Measurements from ENCODE around the gene LPAR1.

Gene LPAR1

DNA sequence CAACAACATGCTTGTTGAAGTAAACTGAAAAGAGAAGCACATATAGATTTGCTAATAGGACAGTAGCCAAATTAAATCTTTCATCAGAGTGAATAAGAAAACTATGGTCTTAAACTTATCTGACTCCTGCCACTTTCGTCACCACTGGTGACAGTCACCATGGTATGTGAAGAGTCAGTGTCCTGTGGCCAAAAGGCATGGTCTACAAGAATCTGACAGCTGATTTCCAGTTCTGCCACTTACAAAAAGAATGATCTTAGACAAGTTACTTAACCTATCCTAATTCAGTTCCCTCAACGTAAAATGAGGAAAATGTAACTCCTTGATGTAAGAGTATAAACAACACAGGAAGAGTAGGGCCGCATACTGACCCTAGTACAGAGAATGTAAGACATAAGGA is 102.0 kb downstream of the LPAR1 start:
- Mint-ChIP-seq H3K27ac (no peak overlapping the region), H3K9me3 (peaks cover 0 to 8% of the 10 kb centered on the region in 2 donors), H3K4me1 (no peaks in the 10 kb centered on the region), H3K4me3 (no peak overlapping the region), H3K27me3 (no peaks in the 10 kb centered on the region)
- DNase-seq (no peak), ATAC-seq (no peak)

DNA sequence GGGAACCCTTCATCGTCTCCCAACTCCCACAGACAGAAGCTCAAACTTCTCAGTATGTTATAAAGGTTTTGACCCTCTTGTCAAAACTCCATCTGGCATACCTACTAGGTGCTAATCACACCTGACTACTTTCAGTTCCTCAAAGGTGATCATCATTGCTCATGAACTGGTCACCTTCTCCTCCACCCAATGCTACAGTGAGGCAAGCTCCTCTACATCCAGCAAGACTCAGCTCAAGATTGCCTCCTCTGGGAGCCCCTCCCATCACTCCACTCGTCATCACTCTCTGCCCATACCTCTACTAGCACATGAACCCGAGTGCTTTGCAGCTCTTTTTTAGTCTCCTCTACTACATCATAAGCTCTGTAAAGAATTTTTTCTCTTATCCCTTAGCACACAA is 102.4 kb downstream of the LPAR1 start:
- Mint-ChIP-seq H3K4me1 (no peaks in the 10 kb centered on the region), H3K27ac (no peak overlapping the region), H3K27me3 (no peaks in the 10 kb centered on the region), H3K4me3 (no peak overlapping the region), H3K9me3 (peaks cover 0 to 8% of the 10 kb centered on the region in 2 donors)
- DNase-seq (no peak), ATAC-seq (no peak)

DNA sequence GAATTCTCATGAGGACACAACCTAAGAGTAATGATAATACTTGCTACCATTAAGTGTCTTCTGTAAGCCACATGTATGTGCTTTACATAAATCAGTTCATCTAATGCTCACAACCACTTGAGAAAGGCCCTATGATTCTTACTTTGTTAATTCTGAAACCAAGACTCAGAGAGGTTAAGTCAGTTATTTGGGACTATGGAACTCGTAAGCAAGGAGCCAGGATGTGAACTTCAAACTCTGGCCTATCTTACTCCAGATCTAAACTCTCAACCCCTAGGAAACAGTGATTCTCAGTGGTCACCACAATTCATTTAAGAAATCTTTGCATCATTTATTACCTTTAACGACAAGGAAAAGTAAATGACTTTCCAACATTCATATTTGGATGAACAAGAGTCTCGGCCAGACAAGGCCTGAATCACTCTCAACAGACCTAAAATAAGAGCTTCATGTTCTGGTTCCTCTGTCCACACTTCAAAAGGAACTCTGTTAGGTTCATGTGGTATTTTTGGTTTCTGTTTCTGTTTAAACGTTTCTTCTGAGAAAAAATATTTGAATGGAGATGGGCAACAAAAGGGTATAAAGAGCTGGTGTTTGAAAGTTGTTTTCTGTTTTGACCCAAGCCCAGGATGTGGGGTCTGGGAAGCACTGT is 104.8 kb downstream of the LPAR1 start:
- Mint-ChIP-seq H3K9me3 (no peaks in the 10 kb centered on the region), H3K4me3 (no peak overlapping the region), H3K4me1 (no peaks in the 10 kb centered on the region), H3K27me3 (no peaks in the 10 kb centered on the region), H3K27ac (peak overlapping the region in 1 of 2 donors; percentile 59)
- ATAC-seq, result no peak
- no peak for DNase-seq

DNA sequence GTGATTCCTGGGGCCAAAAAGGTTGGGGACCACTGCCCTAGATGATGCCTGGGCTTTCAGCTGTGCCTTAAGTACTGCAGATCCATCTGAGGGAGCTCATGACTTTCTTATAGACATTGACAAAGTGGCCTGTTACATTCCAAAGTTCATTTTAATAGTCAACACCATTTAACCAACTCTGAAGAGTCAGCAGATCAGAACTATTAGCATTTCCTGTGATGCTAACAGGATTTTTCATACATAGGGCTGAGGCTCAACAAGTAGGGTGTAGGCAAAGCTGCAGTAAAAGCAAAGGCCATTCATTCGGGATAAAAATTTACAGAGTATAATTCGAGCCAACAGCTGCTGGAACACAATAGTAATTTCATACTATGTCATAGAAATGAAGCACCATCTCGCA is 105.4 kb downstream of the LPAR1 start:
- no peaks in the 10 kb centered on the region for H3K9me3 Mint-ChIP-seq
- DNase-seq, result no peak
- ATAC-seq, result no peak
- no peak overlapping the region for H3K4me3 Mint-ChIP-seq
- no peak overlapping the region for H3K27ac Mint-ChIP-seq
- H3K27me3 Mint-ChIP-seq, result no peaks in the 10 kb centered on the region
- H3K4me1 Mint-ChIP-seq, result no peaks in the 10 kb centered on the region

DNA sequence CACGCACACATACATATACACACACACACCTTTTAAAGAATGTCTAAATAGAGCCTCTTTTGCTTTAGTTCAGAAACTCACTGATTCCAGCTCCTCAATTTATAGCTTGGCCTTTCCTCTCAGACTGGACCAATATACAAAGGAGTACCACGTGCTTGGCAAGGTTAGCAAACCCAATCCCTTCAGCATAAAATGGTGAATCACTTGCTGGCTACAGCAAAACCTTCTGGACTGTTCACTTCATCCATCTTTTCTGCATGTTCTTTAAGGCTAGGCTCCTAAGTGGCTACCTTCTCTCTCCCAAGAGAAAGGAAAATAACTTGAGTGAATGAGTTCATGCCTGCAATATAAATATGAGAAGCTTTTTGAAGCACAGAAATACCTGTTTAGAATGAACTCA is 109.7 kb downstream of the LPAR1 start:
- no peaks in the 10 kb centered on the region for H3K27me3 Mint-ChIP-seq
- H3K9me3 Mint-ChIP-seq, result no peaks in the 10 kb centered on the region

DNA sequence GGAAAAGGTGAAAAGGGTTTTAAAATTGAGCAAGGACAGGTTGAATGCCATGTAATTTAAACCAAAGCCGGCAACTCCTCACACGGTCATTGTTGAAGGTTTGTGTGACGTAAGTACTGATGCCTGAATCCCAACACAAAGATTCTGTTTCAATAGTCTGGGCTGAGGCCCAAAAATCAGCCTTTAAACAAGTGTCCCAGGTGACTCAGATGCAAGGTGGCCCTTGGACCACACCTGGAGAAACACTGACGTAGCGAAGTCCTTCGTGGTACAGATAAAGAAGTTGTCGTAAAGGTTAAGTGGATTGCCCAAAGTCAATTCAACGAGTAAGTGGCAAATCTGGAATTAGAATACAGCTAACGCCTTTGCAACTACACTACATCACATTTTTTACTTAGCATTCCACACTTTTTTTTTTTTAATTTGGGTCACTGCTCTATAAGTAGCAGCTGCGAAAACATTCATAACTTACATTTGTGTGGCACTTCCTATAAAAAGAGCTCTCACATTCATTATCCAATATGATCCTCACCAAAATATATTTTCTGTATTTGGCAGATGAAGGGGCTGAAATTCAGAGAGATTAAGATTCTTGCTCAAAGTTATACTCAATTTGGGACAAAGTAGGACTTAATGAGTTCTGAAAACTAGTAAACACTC is 111.3 kb downstream of the LPAR1 start:
- DNase-seq (no peak), ATAC-seq (no peak)
- Mint-ChIP-seq H3K4me3 (no peak overlapping the region), H3K9me3 (no peaks in the 10 kb centered on the region), H3K4me1 (no peaks in the 10 kb centered on the region), H3K27ac (no peak overlapping the region), H3K27me3 (no peaks in the 10 kb centered on the region)

More for the DNA sequence above, 109.7 kb downstream of the LPAR1 start:
- Mint-ChIP-seq H3K27ac (no peak overlapping the region), H3K4me3 (no peak overlapping the region), H3K4me1 (no peaks in the 10 kb centered on the region)
- ATAC-seq (no peak), DNase-seq (no peak)

DNA sequence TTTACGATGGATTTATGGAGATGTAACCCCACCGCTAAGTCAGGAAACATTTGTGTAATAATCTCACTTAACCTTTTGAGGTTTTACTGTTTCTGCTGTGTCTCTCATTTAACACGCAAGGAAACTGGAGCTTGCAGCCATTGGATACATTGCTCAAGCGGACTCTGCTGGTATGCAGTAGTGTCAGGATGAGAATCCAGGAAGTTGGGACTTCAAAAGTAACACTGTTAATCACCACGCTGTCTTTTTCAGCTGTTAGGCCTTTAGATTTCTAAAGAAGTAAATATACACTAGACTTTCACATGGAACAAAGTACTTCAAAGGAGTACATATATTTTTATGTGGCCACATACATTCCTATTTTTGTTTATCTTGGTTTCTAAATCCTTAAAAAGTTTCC is 114.7 kb downstream of the LPAR1 start:
- Mint-ChIP-seq H3K27ac (no peak overlapping the region), H3K4me1 (no peaks in the 10 kb centered on the region), H3K9me3 (no peaks in the 10 kb centered on the region), H3K27me3 (no peaks in the 10 kb centered on the region), H3K4me3 (no peak overlapping the region)
- no peak for ATAC-seq
- no peak for DNase-seq

DNA sequence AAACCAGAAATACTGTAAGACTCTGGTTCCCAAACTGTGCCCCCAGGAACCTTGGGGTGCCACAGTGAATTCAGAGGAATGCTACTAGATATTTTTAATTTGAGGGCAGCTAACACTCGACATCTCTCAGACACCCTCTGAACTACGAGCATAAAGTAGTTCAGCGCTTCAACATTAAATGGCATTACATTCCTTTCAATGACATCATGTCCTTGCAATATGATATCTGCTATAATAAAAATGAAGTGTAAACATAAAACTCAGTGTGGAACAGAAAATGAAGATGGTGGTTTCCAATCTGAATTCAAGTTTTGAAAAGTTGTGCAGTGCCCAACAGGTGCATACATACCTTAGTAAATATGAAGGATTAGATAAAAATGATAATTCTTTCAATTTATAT is 116.1 kb downstream of the LPAR1 start:
- Mint-ChIP-seq H3K27me3 (no peaks in the 10 kb centered on the region), H3K4me1 (no peaks in the 10 kb centered on the region), H3K4me3 (no peak overlapping the region), H3K9me3 (no peaks in the 10 kb centered on the region), H3K27ac (no peak overlapping the region)
- DNase-seq (no peak), ATAC-seq (no peak)

DNA sequence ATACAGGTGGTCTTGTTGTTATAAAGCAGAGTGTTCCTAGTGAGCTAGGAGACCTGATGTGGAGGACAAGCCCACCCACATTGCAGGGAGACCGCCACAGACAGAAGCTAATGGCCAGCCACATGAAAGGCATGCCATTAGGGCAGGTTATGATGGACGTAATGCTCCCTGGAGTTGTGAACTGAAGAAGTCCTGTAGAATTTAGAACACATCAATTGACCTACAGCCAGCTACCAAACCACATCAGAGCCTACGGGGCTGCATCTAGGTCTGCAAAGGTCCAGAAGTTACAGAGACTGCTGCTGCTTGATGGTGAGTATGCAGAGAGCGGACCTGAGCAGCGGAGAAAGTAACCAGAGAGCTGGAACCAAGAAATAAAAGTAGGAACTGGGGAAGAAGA is 116.6 kb downstream of the LPAR1 start:
- DNase-seq, result no peak
- Mint-ChIP-seq H3K27ac (no peak overlapping the region), H3K27me3 (no peaks in the 10 kb centered on the region), H3K9me3 (no peaks in the 10 kb centered on the region), H3K4me3 (no peak overlapping the region), H3K4me1 (no peaks in the 10 kb centered on the region)
- ATAC-seq, result no peak

DNA sequence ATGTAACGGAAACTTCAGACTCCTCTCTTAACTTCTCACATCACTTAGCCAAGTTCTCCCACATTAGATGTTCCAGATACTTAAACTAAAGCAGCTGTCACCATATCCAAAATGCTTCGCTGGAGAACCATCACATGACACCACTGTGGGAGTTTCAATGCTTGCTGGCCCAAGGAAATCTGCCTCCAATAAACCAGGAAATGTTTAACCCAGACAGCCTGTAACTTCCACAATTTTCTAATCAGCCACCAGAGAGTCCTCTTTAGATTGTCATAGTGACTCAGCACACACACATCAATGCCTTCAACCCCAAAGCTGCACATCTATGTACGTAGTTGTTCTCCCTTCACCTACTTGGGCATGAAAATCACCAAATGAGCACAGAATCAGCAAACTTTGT is 118.7 kb downstream of the LPAR1 start:
- Mint-ChIP-seq H3K4me1 (no peaks in the 10 kb centered on the region), H3K27me3 (no peaks in the 10 kb centered on the region), H3K27ac (peak overlapping the region in 1 of 2 donors; percentile 20), H3K4me3 (no peak overlapping the region), H3K9me3 (no peaks in the 10 kb centered on the region)
- no peak for ATAC-seq
- DNase-seq, result no peak

DNA sequence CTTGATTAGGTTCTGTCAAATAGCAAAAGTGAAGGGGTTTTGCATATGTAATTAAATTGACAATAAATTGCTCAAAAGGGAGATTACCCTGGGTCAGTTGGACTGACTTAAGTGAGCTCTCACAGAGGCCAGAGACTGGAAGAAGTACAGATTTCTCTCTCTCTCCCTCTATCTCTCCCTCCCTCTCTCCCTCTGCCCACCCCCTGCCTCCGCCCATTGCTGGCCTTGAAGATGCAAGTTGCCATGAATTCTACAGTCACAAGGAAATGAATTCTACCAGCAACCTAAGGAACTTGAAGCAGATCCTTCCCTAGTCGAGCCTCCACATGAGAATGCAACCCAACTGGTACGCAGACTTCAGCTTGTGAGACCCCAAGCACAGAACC is 119.2 kb downstream of the LPAR1 start:
- no peak overlapping the region for H3K4me3 Mint-ChIP-seq
- no peaks in the 10 kb centered on the region for H3K4me1 Mint-ChIP-seq
- peaks cover 0 to 5% of the 10 kb centered on the region in 2 donors for H3K9me3 Mint-ChIP-seq
- H3K27me3 Mint-ChIP-seq, result no peaks in the 10 kb centered on the region
- ATAC-seq (no peak), DNase-seq (no peak)
- H3K27ac Mint-ChIP-seq, result no peak overlapping the region

DNA sequence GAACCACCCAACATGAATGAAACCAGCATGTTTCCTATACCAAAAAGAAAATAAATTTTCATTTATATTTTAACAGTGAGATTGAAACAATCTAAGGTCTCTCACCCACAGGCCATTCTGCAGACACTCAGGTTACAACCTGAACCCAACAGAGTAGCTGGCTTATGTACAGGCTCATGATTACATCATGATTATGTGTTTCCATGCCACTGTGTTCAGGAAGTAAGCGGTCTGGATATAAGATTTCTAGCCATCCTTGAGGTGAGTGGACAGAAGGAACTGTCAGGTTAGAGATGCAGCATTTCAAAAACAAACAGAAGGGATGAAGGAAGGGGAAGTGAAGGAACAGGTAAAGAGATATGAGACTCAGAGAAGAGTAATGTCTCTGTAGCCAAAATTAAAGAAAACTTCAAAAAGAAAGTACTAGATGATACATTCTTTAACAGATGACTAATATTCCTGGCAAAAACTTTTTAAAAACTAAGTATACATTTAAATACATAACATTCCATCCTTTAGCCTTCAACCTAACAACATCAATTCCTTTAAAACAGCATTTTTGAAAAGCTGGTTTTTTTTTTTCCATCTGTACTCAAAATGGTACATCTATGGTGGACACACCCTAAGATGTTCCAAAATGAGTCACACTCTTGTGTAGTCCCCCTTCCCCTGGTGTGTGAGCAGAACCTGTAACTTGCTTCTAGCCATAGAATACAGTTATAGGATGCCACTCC is 119.8 kb downstream of the LPAR1 start:
- H3K4me1 Mint-ChIP-seq, result no peaks in the 10 kb centered on the region
- ATAC-seq (no peak), DNase-seq (no peak)
- no peak overlapping the region for H3K27ac Mint-ChIP-seq
- H3K9me3 Mint-ChIP-seq, result peaks cover 3 to 10% of the 10 kb centered on the region in 2 donors
- no peaks in the 10 kb centered on the region for H3K27me3 Mint-ChIP-seq
- H3K4me3 Mint-ChIP-seq, result no peak overlapping the region

DNA sequence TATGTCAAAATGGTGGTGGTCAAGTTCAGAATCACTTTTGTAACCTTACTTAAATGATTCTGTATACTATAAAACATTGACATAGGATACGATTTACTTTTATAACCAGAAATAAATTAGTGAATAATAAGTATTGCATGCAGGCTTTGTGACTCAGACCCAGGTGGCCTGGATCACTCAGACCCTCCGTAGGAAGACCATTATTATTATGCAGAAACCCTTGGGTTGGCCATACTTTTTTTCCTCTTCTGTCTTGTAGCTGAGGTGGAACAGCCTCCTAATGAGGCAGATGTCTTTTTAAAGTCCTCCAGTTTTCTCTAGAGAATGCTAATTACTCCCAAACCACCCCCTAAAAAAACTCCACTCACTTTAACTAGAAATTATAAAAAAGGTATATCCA is 121.9 kb downstream of the LPAR1 start:
- no peak for DNase-seq
- Mint-ChIP-seq H3K4me3 (no peak overlapping the region), H3K27me3 (no peaks in the 10 kb centered on the region), H3K9me3 (peaks cover 4 to 13% of the 10 kb centered on the region in 2 donors), H3K27ac (no peak overlapping the region), H3K4me1 (no peaks in the 10 kb centered on the region)
- ATAC-seq, result no peak

DNA sequence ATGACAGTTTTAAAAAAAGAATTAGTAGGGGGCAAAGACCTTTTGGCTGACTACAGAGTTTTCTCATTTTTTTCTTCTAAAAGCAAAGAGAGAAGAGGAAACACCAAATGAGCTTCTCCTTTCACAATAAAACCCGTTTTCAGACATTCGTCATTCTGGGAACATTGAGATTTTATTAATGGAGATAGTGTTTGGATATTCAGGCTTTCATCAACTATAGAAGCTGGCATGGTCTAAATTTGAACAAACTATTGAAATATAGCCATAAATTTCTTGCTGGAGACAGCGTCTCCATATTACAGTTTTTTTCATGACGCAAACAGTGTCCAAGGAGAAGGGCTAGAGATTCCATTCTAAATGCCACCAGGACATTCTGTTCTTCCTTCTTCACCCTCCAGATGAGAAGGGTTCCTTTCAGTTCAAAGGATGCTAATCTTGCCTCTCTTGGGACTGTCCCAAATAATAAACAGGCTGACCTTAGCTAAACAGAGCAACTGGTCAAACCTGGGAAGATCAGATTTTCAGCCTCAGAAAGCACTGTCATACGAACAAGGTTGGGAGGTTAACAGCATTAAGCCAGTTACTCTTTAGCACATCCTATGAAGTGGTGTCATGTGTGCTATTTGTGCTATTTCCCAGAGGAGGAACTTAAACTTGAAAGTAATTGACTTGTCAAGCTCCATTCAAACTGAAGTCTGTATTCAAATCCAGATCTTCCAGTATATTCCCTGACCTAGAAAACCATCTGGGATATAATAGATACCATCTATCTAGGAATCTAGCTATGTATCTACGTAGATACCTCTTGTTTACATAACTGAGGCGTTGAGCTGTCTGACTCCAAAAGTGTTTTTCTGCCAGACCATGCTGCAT is 125.6 kb downstream of the LPAR1 start:
- Mint-ChIP-seq H3K27me3 (no peaks in the 10 kb centered on the region), H3K27ac (no peak overlapping the region), H3K9me3 (peaks cover 10 to 22% of the 10 kb centered on the region in 2 donors), H3K4me1 (no peaks in the 10 kb centered on the region), H3K4me3 (no peak overlapping the region)
- ATAC-seq (no peak), DNase-seq (no peak)

DNA sequence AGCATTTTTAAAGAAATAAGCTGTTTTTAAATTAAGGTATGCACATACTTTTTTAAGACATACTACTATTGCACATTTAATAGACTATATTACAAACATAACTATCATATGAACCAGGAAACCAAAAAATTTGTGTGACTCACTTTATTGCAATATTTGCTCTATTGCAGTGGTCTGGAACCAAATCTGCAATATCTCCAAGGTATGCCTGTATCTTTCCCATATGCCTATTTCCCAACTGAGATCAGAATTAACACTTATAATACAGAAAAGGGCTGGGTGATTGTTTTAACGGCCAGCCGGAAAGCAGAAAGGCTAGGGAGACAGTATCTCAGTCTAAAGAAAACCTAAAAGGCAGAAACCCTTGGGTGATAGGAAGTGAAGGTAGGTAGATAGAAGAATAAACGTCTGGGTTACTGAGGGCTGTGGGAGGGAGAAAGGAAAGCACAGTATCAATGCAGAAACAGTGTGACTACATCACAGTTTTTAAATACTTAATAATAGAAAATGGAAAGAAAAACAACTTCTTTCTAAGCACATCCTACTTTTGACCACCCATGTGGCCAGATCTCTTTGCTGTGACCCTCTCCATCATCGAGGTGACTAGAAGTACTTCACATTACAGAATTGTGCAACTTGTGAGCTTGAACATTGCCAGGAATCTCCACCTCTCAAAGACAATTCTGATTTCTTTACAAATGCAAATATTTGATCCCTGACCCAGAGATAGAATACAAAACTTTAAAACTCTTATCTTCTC is 126.4 kb downstream of the LPAR1 start:
- Mint-ChIP-seq H3K4me3 (no peak overlapping the region), H3K27me3 (no peaks in the 10 kb centered on the region), H3K4me1 (no peaks in the 10 kb centered on the region), H3K27ac (no peak overlapping the region), H3K9me3 (peaks cover 10 to 22% of the 10 kb centered on the region in 2 donors)
- DNase-seq, result no peak
- no peak for ATAC-seq

Measured in stimulated activated naive CD8-positive, alpha-beta T cell treated with anti-CD3 and anti-CD28 coated beads, Interleukin-15, amount 100 ng/mL, for 72 hours (primary cell).